Uterus (tissue), 2 donors: ENCODE data around the gene TYR.
A peak's percentile ranks its signal among the peaks of the same experiment; 100 is the strongest.
"Not testable (repeated sequence)": the region's sequence is repeated elsewhere in the genome, so short reads cannot be mapped to it uniquely, and the experiment has no call there.

ENCODE experiments used
- POLR2A ChIP-seq, 2 donors: fragments of 450-650 bp; IDR thresholded peaks; one replicate each; pipeline ENCODE4 v1.6.1; 2016; ENCODE audit warnings: antibody characterized with exemption in 2 of 2, mild to moderate bottlenecking in 1 of 2, moderate library complexity in 1 of 2
- TF ChIP-seq, protein P1 (sequence below), 4 experiments: fragments of 200-600 bp in 2 of 4; fragments of 450-650 bp in 2 of 4; sonication (generic) in 2 of 4; IDR thresholded peaks; one replicate each; pipeline ENCODE4 v1.5.1; 2016 to 2019; ENCODE audit warnings: antibody characterized with exemption in 4 of 4, mild to moderate bottlenecking in 2 of 4, moderate library complexity in 1 of 4

DNA sequence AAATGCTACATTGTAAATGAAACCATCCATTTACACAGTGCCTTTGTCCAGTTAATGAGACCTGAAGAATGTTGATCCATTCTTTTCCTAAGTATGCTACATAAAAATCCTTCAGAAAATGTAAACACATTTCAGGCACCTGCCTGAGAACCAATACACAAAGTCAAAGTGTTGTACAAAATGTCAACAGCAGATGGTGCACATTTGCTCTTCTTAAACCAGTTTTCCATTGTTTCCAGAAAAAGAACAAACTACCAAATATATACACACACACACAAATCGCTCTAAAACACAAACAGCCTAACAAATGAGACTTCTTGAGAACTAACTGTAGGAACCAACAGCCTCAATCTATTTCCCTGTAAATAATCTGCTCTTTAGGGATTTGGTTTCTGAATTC, 156.0 kb downstream of the TYR start:
- TF ChIP-seq POLR2A (IDR thresholded peaks at IDR 0.05): not testable (repeated sequence)
- TF ChIP-seq, protein P1, sequence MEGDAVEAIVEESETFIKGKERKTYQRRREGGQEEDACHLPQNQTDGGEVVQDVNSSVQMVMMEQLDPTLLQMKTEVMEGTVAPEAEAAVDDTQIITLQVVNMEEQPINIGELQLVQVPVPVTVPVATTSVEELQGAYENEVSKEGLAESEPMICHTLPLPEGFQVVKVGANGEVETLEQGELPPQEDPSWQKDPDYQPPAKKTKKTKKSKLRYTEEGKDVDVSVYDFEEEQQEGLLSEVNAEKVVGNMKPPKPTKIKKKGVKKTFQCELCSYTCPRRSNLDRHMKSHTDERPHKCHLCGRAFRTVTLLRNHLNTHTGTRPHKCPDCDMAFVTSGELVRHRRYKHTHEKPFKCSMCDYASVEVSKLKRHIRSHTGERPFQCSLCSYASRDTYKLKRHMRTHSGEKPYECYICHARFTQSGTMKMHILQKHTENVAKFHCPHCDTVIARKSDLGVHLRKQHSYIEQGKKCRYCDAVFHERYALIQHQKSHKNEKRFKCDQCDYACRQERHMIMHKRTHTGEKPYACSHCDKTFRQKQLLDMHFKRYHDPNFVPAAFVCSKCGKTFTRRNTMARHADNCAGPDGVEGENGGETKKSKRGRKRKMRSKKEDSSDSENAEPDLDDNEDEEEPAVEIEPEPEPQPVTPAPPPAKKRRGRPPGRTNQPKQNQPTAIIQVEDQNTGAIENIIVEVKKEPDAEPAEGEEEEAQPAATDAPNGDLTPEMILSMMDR (IDR thresholded peaks at IDR 0.05): peak; percentile 32 to 51 (median 40)
